GM18499 (cell line): ENCODE results near the gene RTRAF.

Experiments
- ATAC-seq: cut with Tn5 transposase; IDR thresholded peaks from one replicate; pipeline ENCODE4 v1.9.1; 2021; ENCODE audit warnings: moderate number of reproducible peaks; ENCODE audit not compliant: insufficient read depth, unreplicated experiment

RTRAF gene

GRCh38 chr14:52048116-52048515, 58.8 kb downstream of the RTRAF start:
- ATAC-seq, result no peak

GRCh38 chr14:52048641-52049204, 59.4 kb downstream of the RTRAF start:
- ATAC-seq, result no peak

- ATAC-seq, result no peak
These were observed 59.9 kb downstream of the RTRAF start for GRCh38 chr14:52049271-52049670.

GRCh38 chr14:52049721-52050588, 60.6 kb downstream of the RTRAF start:
- no peak for ATAC-seq

- ATAC-seq, result no peak
These were observed 61.9 kb downstream of the RTRAF start for GRCh38 chr14:52051251-52051650.

GRCh38 chr14:52051871-52052270, 62.5 kb downstream of the RTRAF start:
- ATAC-seq, result no peak

GRCh38 chr14:52052288-52052943, 63.1 kb downstream of the RTRAF start:
- ATAC-seq, result no peak

- ATAC-seq, result no peak
These were observed 63.7 kb downstream of the RTRAF start for GRCh38 chr14:52053044-52053443.

- ATAC-seq, result no peak
These were observed 65.3 kb downstream of the RTRAF start for GRCh38 chr14:52054678-52055077.

- no peak for ATAC-seq
These were observed 65.8 kb downstream of the RTRAF start for GRCh38 chr14:52055167-52055566.

- no peak for ATAC-seq
These were observed 69.0 kb downstream of the RTRAF start for GRCh38 chr14:52058341-52058740.

GRCh38 chr14:52059649-52060048, 70.3 kb downstream of the RTRAF start:
- no peak for ATAC-seq

- ATAC-seq, result no peak
These were observed 70.7 kb downstream of the RTRAF start for GRCh38 chr14:52060080-52060479.
